SU-DHL-6 (cell line): Measurements from ENCODE around the gene CACNG3.

Experiments
- H2AFZ ChIP-seq: fragments of 200-600 bp; sonication (generic); 2 replicates; pipeline ENCODE4 v1.6.1; 2014; ENCODE audit warnings: low read depth, mild to moderate bottlenecking, moderate library complexity, mixed read lengths, antibody characterized with exemption, low read length; ENCODE audit not compliant: severe bottlenecking
- H3F3A ChIP-seq: fragments of 200-600 bp; shearing (Covaris generic); 2 replicates; pipeline ENCODE4 v1.6.0; 2016; ENCODE audit warnings: antibody characterized with exemption, mild to moderate bottlenecking; ENCODE audit not compliant: insufficient read depth
- H3K27ac ChIP-seq: fragments of 200-600 bp; sonication (generic); 2 replicates; pipeline ENCODE4 v1.5.1; 2016; ENCODE audit warnings: low read depth, mild to moderate bottlenecking, low read length, moderate library complexity, mixed read lengths
- H3K27me3 ChIP-seq: fragments of 200-600 bp; sonication (generic), shearing (Covaris generic); 2 replicates; pipeline ENCODE4 v1.6.0; 2014; ENCODE audit warnings: mild to moderate bottlenecking, low read length
- H3K36me3 ChIP-seq: fragments of 200-600 bp; sonication (generic); 2 replicates; pipeline ENCODE4 v1.6.1; 2014; ENCODE audit warnings: mild to moderate bottlenecking, low read length, mixed read lengths
- H3K4me2 ChIP-seq: fragments of 300-600, 200-600 bp; shearing (Covaris generic), sonication (generic); 2 replicates; pipeline ENCODE4 v1.6.0; 2014; ENCODE audit warnings: low read length, low read depth, mild to moderate bottlenecking; ENCODE audit not compliant: poor library complexity, severe bottlenecking
- H3K4me3 ChIP-seq: fragments of 200-600 bp; sonication (generic); 2 replicates; pipeline ENCODE4 v1.5.1; 2014; ENCODE audit warnings: antibody characterized with exemption, low read length, mild to moderate bottlenecking, mixed read lengths; ENCODE audit not compliant: insufficient read depth, poor library complexity, severe bottlenecking
- H3K79me2 ChIP-seq: fragments of 200-600 bp; sonication (generic); 2 replicates; pipeline ENCODE4 v1.6.1; 2014; ENCODE audit warnings: mild to moderate bottlenecking, low read length, moderate library complexity; ENCODE audit not compliant: insufficient read depth
- H3K9ac ChIP-seq: fragments of 200-600 bp; sonication (generic); 2 replicates; pipeline ENCODE4 v1.7.0; 2014; ENCODE audit warnings: mild to moderate bottlenecking, low read length
- H3K9me2 ChIP-seq: fragments of 200-600 bp; sonication (generic); replicated peaks from 2 replicates; pipeline ENCODE4 v1.6.1; 2014; ENCODE audit warnings: low read length; ENCODE audit not compliant: insufficient read depth
- H3K9me3 ChIP-seq: fragments of 200-600 bp; sonication (generic); 2 replicates; pipeline ENCODE4 v1.6.1; 2014; ENCODE audit warnings: low read length, mixed read lengths; ENCODE audit not compliant: insufficient read depth
- H4K20me1 ChIP-seq: fragments of 200-600 bp; sonication (generic); 2 replicates; pipeline ENCODE4 v1.6.1; 2014; ENCODE audit warnings: low read depth, mild to moderate bottlenecking, antibody characterized with exemption, low read length, moderate library complexity, mixed read lengths
- EZH2phosphoT487 ChIP-seq: fragments of 200-600 bp; sonication (generic), shearing (Covaris generic); conservative IDR thresholded peaks from 2 replicates; pipeline ENCODE4 v1.6.1; 2018; ENCODE audit warnings: mild to moderate bottlenecking, antibody characterized with exemption, low read length, moderate library complexity, mixed read lengths
- TF ChIP-seq, protein P1 (sequence below): fragments of 200-600 bp; sonication (generic); IDR thresholded peaks from one replicate; pipeline ENCODE4 v1.5.1; 2017; ENCODE audit warnings: antibody characterized with exemption, mild to moderate bottlenecking, low read length, moderate library complexity; ENCODE audit not compliant: insufficient read depth, poor library complexity, severe bottlenecking

The CACNG3 gene

GRCh38 chr16:24246911-24247607 is 9.1 kb upstream of the CACNG3 start:
- TF ChIP-seq EZH2phosphoT487: no peak
- TF ChIP-seq, protein P1, sequence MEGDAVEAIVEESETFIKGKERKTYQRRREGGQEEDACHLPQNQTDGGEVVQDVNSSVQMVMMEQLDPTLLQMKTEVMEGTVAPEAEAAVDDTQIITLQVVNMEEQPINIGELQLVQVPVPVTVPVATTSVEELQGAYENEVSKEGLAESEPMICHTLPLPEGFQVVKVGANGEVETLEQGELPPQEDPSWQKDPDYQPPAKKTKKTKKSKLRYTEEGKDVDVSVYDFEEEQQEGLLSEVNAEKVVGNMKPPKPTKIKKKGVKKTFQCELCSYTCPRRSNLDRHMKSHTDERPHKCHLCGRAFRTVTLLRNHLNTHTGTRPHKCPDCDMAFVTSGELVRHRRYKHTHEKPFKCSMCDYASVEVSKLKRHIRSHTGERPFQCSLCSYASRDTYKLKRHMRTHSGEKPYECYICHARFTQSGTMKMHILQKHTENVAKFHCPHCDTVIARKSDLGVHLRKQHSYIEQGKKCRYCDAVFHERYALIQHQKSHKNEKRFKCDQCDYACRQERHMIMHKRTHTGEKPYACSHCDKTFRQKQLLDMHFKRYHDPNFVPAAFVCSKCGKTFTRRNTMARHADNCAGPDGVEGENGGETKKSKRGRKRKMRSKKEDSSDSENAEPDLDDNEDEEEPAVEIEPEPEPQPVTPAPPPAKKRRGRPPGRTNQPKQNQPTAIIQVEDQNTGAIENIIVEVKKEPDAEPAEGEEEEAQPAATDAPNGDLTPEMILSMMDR: no peak
- no peaks in the 10 kb centered on the region for H3K27me3 ChIP-seq
- H3K4me2 ChIP-seq: no peak overlapping the region
- H4K20me1 ChIP-seq: no peaks in the 10 kb centered on the region
- no peak overlapping the region for H2AFZ ChIP-seq
- no peak overlapping the region for H3K4me3 ChIP-seq
- H3K79me2 ChIP-seq: no peaks in the 10 kb centered on the region
- no peak overlapping the region for H3K9ac ChIP-seq
- no peaks in the 10 kb centered on the region for H3K36me3 ChIP-seq
- no peaks in the 10 kb centered on the region for H3K9me3 ChIP-seq
- H3F3A ChIP-seq: no peaks in the 10 kb centered on the region
- H3K27ac ChIP-seq: no peak overlapping the region
- no peaks in the 10 kb centered on the region for H3K9me2 ChIP-seq

DNA sequence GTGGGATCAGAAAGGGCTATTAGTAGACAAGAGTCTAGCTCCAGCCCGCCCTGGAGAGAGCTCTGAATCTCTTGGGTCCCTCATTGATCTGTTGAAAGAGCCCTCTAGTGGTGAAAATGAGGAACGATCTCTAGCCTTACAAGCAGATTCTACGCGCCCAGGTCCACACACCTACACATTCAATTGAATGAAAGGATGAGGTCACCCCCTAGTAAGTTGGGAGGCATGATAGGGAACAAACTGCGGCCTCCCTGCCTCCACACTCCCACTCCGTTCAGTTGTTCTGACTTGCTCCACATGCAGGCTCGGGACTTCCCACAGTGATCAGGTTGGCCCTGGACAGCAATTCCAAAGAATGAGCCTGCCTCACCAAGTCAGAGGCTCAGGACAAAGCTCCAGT is 2.9 kb upstream of the CACNG3 start:
- no peak overlapping the region for H3K9ac ChIP-seq
- TF ChIP-seq, protein P1: peak; percentile 79
- TF ChIP-seq EZH2phosphoT487: no peak
- H3K79me2 ChIP-seq: no peaks in the 10 kb centered on the region
- no peaks in the 10 kb centered on the region for H3K27me3 ChIP-seq
- H3K27ac ChIP-seq: no peak overlapping the region
- no peak overlapping the region for H2AFZ ChIP-seq
- H3K9me3 ChIP-seq: no peaks in the 10 kb centered on the region
- H3K9me2 ChIP-seq: no peaks in the 10 kb centered on the region
- no peaks in the 10 kb centered on the region for H3K36me3 ChIP-seq
- H3K4me2 ChIP-seq: no peak overlapping the region
- H3K4me3 ChIP-seq: no peak overlapping the region
- H4K20me1 ChIP-seq: no peaks in the 10 kb centered on the region
- H3F3A ChIP-seq: no peaks in the 10 kb centered on the region

DNA sequence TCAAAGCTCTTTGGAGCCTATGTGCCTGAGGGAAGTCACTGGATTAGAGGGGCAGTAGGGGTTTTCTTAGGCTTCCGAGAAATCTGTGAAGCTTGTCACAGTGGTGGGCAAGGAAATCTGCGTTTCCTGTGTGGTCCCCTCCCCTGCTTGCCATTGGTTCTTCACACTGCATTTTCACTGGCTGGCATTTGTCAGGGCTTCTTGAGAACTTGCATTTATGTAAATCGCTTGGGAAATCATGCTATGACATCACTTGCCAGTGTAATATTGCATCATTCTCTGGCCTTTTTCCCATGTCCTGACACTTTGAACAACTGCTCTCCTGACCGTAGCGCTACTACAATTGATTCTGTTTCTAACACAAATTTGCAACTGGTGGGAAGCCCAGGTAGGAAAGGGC is 1.8 kb downstream of the CACNG3 start:
- no peaks in the 10 kb centered on the region for H3K9me2 ChIP-seq

More for the DNA sequence above, 1.8 kb downstream of the CACNG3 start:
- no peaks in the 10 kb centered on the region for H3K9me3 ChIP-seq
- H2AFZ ChIP-seq: no peak overlapping the region
- no peaks in the 10 kb centered on the region for H4K20me1 ChIP-seq
- H3K4me2 ChIP-seq: no peak overlapping the region
- H3K79me2 ChIP-seq: no peaks in the 10 kb centered on the region
- H3K9ac ChIP-seq: no peak overlapping the region
- H3K4me3 ChIP-seq: no peak overlapping the region
- H3K27me3 ChIP-seq: no peaks in the 10 kb centered on the region
- no peak overlapping the region for H3K27ac ChIP-seq
- no peaks in the 10 kb centered on the region for H3F3A ChIP-seq
- no peaks in the 10 kb centered on the region for H3K36me3 ChIP-seq
- TF ChIP-seq, protein P1: no peak
- no peak for TF ChIP-seq EZH2phosphoT487
